K562 (cell line): ENCODE results near the gene PRRX1. TPM values are rescaled to one million over a fixed set of nuclear protein-coding genes. Genes with fewer than 3 reads are reported as not detected.

Source experiments
- polyA plus RNA-seq, 8 experiments: library from polyadenylated mRNA; depleted of rRNA in 4 of 8; stranded (reverse) in 5 of 8; unstranded in 3 of 8; fragments of >200 nt; fragmentation: Nextera tagmentation in 2 of 8; fragmentation: Illumina TruSeq in 1 of 8; extraction: Ambion mirVana in 2 of 8; extraction: Trizol in 1 of 8; gene quantifications; 2 replicates each; pipeline versions ENCODE4 v1.2.1 to v1.2.3, GENCODE V29; 2011 to 2014; ENCODE audit warnings: inconsistent platforms in 1 of 8, missing spikeins in 1 of 8
- total RNA-seq, 7 experiments: library from RNA; depleted of rRNA in 6 of 7; stranded (reverse); fragments of >200 nt in 6 of 7; fragmentation: Illumina TruSeq in 2 of 7; extraction: Trizol in 2 of 7; gene quantifications; 2 replicates each; pipeline versions ENCODE4 v1.2.1 to v1.2.3, GENCODE V29; 2011 to 2021; ENCODE audit warnings: low replicate concordance in 1 of 7
- TF ChIP-seq, protein P1 (sequence below): fragments of 200-600 bp; sonication (generic); IDR thresholded peaks from one replicate; pipeline ENCODE4 v1.6.1; 2012; ENCODE audit warnings: mild to moderate bottlenecking, low read depth, low read length, inconsistent platforms

Gene PRRX1
- total and polyA plus RNA-seq, 9 of the 15 experiments (the other 6 are each of a cell fraction or from before 2014, with no cell fraction given), result not detected

DNA sequence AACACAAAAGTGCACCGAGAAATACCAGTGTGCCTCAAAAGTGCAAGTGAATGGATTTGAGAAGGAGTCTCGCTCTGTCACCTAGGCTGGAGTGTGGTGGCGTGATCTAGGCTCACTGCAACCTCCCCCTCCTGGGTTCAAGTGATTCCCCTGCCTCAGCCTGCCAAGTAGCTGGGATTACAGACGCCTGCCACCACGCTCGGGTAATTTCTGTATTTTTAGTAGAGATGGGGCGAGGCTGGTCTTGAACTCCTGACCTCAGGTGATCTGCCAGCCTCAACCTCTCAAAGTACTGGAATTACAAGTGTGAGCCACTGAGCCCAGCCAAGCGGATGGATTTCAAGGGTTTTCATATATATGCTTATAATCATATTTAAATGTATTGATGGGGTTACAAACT, 35.8 kb downstream of the PRRX1 start (continued):
- TF ChIP-seq, protein P1, sequence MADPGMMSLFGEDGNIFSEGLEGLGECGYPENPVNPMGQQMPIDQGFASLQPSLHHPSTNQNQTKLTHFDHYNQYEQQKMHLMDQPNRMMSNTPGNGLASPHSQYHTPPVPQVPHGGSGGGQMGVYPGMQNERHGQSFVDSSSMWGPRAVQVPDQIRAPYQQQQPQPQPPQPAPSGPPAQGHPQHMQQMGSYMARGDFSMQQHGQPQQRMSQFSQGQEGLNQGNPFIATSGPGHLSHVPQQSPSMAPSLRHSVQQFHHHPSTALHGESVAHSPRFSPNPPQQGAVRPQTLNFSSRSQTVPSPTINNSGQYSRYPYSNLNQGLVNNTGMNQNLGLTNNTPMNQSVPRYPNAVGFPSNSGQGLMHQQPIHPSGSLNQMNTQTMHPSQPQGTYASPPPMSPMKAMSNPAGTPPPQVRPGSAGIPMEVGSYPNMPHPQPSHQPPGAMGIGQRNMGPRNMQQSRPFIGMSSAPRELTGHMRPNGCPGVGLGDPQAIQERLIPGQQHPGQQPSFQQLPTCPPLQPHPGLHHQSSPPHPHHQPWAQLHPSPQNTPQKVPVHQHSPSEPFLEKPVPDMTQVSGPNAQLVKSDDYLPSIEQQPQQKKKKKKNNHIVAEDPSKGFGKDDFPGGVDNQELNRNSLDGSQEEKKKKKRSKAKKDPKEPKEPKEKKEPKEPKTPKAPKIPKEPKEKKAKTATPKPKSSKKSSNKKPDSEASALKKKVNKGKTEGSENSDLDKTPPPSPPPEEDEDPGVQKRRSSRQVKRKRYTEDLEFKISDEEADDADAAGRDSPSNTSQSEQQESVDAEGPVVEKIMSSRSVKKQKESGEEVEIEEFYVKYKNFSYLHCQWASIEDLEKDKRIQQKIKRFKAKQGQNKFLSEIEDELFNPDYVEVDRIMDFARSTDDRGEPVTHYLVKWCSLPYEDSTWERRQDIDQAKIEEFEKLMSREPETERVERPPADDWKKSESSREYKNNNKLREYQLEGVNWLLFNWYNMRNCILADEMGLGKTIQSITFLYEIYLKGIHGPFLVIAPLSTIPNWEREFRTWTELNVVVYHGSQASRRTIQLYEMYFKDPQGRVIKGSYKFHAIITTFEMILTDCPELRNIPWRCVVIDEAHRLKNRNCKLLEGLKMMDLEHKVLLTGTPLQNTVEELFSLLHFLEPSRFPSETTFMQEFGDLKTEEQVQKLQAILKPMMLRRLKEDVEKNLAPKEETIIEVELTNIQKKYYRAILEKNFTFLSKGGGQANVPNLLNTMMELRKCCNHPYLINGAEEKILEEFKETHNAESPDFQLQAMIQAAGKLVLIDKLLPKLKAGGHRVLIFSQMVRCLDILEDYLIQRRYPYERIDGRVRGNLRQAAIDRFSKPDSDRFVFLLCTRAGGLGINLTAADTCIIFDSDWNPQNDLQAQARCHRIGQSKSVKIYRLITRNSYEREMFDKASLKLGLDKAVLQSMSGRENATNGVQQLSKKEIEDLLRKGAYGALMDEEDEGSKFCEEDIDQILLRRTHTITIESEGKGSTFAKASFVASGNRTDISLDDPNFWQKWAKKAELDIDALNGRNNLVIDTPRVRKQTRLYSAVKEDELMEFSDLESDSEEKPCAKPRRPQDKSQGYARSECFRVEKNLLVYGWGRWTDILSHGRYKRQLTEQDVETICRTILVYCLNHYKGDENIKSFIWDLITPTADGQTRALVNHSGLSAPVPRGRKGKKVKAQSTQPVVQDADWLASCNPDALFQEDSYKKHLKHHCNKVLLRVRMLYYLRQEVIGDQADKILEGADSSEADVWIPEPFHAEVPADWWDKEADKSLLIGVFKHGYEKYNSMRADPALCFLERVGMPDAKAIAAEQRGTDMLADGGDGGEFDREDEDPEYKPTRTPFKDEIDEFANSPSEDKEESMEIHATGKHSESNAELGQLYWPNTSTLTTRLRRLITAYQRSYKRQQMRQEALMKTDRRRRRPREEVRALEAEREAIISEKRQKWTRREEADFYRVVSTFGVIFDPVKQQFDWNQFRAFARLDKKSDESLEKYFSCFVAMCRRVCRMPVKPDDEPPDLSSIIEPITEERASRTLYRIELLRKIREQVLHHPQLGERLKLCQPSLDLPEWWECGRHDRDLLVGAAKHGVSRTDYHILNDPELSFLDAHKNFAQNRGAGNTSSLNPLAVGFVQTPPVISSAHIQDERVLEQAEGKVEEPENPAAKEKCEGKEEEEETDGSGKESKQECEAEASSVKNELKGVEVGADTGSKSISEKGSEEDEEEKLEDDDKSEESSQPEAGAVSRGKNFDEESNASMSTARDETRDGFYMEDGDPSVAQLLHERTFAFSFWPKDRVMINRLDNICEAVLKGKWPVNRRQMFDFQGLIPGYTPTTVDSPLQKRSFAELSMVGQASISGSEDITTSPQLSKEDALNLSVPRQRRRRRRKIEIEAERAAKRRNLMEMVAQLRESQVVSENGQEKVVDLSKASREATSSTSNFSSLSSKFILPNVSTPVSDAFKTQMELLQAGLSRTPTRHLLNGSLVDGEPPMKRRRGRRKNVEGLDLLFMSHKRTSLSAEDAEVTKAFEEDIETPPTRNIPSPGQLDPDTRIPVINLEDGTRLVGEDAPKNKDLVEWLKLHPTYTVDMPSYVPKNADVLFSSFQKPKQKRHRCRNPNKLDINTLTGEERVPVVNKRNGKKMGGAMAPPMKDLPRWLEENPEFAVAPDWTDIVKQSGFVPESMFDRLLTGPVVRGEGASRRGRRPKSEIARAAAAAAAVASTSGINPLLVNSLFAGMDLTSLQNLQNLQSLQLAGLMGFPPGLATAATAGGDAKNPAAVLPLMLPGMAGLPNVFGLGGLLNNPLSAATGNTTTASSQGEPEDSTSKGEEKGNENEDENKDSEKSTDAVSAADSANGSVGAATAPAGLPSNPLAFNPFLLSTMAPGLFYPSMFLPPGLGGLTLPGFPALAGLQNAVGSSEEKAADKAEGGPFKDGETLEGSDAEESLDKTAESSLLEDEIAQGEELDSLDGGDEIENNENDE, result no peak
- TF ChIP-seq, all 486 proteins: peak for 0
